ENCODE data around the gene DDB1.

The DDB1 gene

GRCh38 chr11:61356706-61357105 is 23.8 kb upstream of the DDB1 start:
- DNase-seq (ENCODE audit: low spot score), result peak; percentile 53

DNA sequence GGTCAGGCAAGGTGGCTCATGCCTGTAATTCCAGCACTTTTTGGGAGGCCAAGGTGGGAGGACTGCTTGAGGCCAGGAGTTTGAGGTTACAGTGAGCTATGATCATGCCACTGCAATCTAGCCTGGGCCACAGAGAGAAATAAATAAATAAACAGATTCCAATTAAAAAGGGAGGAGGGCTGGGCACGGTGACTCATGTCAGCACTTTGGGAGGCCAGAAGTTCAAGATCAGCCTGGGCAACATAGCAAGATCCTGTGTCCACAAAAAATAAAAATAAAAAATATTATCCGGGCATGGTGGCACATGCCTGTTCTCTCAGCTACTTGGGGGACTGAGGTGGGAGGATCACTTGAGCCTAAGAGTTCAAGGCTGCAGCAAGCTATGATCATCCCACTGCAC is 21.3 kb upstream of the DDB1 start:
- DNase-seq (ENCODE audit: low spot score), result no peak

GRCh38 chr11:61353131-61354067 is 20.5 kb upstream of the DDB1 start:
- no peak for DNase-seq (ENCODE audit: low spot score)

DNA sequence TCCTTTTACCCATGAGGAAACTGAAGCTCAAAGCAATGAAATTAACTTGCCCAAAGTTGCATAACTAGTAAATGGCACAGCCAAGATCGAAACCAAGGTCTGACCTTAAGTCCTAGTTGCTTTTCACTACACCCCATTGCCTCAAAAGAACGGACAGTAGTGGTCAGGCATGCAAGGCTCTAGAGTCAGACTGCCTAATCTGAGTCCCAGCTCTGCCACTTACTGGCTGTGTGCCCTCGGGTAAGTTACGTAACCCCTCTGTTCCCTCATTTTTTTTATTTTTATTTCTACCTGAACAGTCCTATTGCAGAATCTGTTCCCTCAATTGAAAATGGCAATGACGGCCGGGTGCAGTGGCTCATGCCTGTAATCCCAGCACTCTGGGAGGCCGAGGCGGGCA is 19.1 kb upstream of the DDB1 start:
- no peak for DNase-seq (ENCODE audit: low spot score)

GRCh38 chr11:61350803-61351202 is 17.9 kb upstream of the DDB1 start:
- DNase-seq (ENCODE audit: low spot score), result no peak

DNA sequence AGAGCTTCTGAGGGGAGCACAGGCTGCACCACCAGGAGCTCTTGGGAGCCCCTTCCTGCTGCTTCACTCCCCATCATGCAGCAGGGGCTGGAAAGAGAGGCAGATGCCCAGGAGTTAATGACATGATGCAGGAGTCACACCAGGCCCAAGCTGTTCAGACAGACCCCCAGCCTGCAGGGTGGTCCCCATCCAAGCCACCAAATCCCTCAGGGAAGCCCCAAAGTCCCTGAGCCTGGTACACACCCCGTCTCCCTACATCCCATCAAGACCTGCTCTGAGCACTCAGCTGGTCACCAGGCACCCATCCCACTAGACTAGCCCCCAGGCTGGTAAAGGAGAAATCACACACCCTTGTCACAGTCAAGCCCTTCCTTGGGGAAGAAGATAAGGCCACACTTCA is 17.4 kb upstream of the DDB1 start:
- no peak for DNase-seq (ENCODE audit: low spot score)

GRCh38 chr11:61349916-61350315 is 17.0 kb upstream of the DDB1 start:
- DNase-seq (ENCODE audit: low spot score), result no peak

DNA sequence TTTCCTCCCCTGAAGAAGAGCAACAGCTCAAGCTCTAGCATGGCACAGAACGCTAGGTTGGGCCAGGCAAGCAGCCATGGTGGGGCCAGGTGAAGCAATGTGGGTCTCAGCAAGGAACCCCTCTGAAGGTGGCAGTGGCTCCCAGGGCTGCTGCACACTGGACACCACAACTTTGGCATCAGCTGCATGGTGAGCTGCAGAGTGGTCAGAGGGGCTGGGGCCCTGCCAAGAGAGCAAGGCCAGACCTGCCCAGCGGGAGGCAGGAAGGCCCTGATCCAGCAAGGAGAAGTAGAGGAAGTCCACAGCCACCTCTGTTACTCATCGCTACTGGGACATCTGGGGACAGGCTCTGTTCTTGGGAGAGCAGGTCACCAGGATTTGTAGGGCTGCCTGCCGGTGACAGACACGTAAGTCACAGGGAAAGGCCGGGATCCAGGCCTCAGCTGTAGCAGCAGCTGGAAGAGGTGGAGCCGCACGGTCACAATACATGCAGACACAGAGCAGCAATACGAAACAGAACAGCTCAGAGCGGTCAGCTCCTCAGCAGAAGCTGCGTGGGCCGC is 16.4 kb upstream of the DDB1 start:
- no peak for DNase-seq (ENCODE audit: low spot score)

DNA sequence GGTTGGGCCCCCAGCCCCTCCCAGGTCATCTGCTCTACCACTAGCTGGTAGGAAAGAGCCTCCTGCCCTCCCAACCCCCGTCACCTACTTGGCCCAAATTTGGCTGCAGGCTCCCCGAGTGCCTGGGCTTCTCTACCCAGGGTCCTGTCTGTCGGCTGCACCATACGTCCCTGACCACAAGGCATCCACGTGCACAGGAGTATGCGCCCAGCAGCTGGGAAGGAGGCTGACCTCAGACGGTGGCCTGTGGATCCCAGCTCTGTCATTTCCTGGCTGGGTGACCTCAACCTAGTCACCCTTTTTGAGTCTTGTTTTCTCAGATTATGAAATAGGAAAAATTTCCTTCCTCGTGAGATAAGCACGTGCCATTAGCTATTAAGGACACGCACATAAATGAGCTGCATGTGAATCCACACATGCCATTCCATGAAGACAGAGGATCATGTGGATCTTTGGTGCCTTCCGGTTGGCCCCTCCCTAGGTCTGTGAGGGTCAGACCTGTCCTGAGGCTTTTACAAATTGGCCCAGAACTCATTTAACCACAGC is 15.1 kb upstream of the DDB1 start:
- no peak for DNase-seq (ENCODE audit: low spot score)

- DNase-seq (ENCODE audit: low spot score), result no peak
These were observed 13.3 kb upstream of the DDB1 start for GRCh38 chr11:61345954-61346843.

DNA sequence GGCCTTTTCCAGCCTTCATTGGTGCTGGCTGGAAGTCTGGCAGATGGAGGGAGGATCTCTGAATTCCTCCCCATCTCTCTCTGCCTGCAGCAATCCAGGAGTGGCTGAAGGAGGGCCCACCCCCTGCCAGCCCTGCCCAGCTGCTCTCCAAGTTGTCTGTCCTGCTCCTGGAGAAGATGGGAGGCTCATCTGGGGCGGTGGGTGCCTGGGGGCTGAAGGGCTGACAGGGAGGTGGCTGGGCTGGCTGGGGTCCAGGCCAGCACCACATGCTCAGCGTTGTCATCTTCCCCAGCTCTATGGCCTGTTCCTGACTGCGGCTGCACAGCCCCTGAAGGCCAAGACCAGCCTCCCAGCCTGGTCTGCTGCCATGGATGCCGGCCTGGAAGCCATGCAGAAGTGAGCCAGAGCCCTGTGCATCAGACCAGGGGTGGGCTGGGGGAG is 12.3 kb upstream of the DDB1 start:
- no peak for DNase-seq (ENCODE audit: low spot score)

DNA sequence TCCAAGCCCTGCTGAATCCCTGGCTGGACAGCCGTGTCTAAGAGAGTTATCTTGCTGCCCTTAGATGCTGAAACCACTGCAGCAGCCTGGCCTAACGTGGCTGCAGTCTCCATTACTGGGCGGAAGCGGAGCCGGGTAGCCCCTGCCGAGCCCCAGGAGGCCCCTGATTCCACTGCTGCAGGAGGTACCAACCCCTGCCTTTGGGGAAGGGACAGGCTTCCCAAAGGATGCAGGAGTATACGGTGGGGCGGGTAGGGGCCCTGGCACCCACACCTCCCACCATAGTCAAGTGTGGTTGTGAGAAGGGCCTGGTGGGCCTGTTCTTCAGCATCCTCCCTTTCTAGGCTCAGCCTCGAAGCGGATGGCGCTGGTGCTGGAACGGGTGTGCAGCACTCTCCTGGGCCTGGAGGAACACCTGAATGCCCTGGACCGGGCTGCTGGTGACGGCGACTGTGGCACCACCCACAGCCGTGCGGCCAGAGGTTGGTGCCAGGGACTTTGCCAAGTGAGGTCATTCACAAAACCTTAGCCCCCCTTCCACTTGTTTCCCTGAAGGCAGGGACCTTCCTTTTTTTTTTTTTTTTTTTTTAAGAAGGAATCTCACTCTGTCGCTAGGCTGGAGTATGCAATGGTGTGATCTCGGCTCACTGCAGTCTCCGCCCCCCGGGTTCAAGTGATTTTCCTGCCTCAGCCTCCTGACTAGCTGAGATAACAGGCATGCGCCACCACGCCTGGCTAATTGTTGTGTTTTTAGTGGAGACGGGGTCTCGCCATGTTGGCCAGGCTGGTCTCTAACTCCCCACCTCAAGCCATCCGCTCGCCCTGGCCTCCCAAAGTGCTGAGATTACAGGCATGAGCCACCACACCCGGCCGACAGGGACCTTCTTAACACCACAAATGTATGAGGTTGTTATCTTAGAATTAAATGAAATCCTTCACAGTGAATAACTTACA is 11.2 kb upstream of the DDB1 start:
- DNase-seq (ENCODE audit: low spot score), result no peak

GRCh38 chr11:61342207-61342803 is 9.4 kb upstream of the DDB1 start:
- no peak for DNase-seq (ENCODE audit: low spot score)

GRCh38 chr11:61341706-61342105 is 8.8 kb upstream of the DDB1 start:
- DNase-seq (ENCODE audit: low spot score), result no peak

- no peak for DNase-seq (ENCODE audit: low spot score)
These were observed 8.1 kb upstream of the DDB1 start for GRCh38 chr11:61340979-61341378.

DNA sequence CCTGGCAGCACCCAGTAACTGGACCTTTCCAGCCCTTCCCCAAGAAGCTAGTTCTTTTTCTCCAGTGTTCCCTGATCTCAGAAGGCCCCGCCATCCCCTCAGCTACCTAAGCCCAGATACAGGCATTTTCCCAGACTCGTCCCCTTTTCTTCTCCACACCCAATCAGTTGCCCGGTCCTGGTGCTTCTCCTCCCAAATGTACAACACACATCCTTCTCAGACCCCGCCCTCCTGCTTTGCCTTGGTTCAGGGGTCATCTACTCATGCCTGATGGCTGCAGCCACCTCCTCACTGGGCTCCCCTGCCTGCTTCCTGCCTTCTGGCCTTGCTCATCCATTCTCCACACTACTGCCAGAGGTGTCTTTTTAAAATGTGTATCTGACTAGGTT is 6.6 kb upstream of the DDB1 start:
- DNase-seq (ENCODE audit: low spot score), result no peak

- no peak for DNase-seq (ENCODE audit: low spot score)
These were observed 6.0 kb upstream of the DDB1 start for GRCh38 chr11:61338783-61339489.

- no peak for DNase-seq (ENCODE audit: low spot score)
These were observed 5.0 kb upstream of the DDB1 start for GRCh38 chr11:61337706-61338470.

Measured in germinal center (tissue), 1 donor.